GM19025 (cell line): ENCODE results near the gene FSD2.
"Not testable (repeated sequence)": the region's sequence is repeated elsewhere in the genome, so short reads cannot be mapped to it uniquely, and the experiment has no call there.

Experiments used
- ATAC-seq: cut with Tn5 transposase; IDR thresholded peaks from one replicate; pipeline ENCODE4 v1.9.1; 2021; ENCODE audit warnings: mild to moderate bottlenecking, low read depth, moderate library complexity; ENCODE audit not compliant: unreplicated experiment

Gene FSD2

GRCh38 chr15:82798531-82799166 lies 7.2 kb downstream of the FSD2 start:
- ATAC-seq: no peak

DNA sequence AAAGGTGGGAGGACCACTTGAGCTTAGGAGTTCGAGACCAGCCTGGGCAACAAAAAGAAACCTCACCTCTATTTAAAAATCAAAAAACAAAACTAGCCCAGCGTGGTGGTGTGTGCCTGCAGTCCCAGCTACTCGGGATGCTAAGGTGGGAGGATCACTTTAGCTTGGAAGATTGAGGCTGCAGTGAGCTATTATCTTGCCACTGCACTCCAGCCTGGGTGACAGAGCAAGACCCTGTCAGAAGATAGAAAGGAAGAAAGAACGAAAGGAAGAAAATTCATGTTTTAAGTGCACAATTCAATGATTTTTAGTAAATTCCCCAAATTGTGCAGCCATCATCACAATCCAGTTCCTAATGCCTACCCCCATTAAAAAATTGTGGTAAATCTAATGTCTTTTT lies 7.8 kb downstream of the FSD2 start:
- ATAC-seq: no peak

- ATAC-seq: no peak
These were observed 12.1 kb downstream of the FSD2 start for GRCh38 chr15:82793737-82794136.

DNA sequence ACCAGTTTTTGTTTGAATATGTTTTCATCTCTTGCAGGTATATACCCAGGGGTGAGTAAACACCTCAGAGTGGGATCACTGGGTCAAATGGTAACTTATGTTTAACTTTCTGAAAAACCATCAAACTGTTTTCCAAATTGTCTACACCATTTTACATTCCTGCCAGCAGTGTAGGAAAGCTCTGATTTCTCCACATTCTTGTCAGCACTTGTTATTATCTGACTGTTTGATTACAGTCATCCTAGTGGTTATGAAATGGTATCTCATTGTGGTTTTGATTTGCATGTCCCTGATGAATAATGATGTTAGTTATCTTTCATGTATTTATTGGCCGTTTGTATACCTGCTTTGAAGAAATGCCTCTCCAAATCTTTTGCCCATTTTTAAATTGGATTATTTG lies 13.8 kb downstream of the FSD2 start:
- no peak for ATAC-seq

- ATAC-seq: no peak
These were observed 15.5 kb downstream of the FSD2 start for GRCh38 chr15:82790321-82790720.

DNA sequence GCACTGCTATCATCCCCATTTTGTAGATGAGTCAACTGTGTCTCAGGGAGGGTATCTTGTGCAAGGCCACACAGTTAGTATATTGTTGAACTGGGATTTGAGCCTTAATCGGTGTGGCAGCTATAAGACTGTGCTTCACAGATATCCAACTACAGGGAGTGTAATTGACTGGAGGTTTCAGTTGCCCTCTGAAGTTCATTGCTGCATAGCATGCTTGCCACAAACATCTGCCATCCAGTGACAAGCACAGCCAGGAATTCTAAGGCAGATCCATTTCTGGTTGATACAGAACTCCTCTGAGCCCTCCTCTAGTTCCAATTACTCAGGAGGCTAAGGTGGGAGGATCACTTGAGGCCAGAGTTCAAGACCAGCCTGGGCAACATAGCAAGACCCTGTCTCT lies 16.4 kb downstream of the FSD2 start:
- no peak for ATAC-seq

- no peak for ATAC-seq
These were observed 17.4 kb downstream of the FSD2 start for GRCh38 chr15:82788496-82788895.

DNA sequence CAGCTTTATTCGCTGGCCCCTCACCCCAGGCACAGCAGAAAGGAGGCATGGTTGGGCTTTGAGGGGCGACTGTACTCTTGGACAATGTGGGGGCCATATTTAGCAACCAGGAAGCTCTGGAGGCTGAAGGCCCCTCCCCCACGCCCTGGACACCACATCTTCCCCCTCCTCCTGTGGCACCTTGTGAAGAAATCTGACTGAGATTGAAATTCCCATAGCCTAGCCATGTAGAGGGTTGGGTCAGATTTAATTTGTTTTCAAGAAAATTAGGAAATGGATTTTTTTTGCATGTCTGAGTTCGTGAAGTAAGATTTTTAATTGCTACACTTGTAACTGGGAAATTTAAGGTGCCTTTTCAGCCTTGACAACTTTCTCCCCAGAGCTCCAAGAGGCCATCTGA lies 24.5 kb downstream of the FSD2 start:
- ATAC-seq: no peak

GRCh38 chr15:82778755-82779154 lies 27.1 kb downstream of the FSD2 start:
- ATAC-seq: no peak

- no peak for ATAC-seq
These were observed 31.4 kb downstream of the FSD2 start for GRCh38 chr15:82774496-82774895.

GRCh38 chr15:82771789-82772607 lies 33.9 kb downstream of the FSD2 start:
- no peak for ATAC-seq

GRCh38 chr15:82768414-82769054 lies 37.3 kb downstream of the FSD2 start:
- no peak for ATAC-seq

GRCh38 chr15:82767163-82767829 lies 38.6 kb downstream of the FSD2 start:
- ATAC-seq: no peak

GRCh38 chr15:82766201-82766600 lies 39.7 kb downstream of the FSD2 start:
- not testable (repeated sequence) for ATAC-seq

- no peak for ATAC-seq
These were observed 41.1 kb downstream of the FSD2 start for GRCh38 chr15:82764740-82765139.

- no peak for ATAC-seq
These were observed 41.8 kb downstream of the FSD2 start for GRCh38 chr15:82764117-82764490.

GRCh38 chr15:82763361-82764116 lies 42.3 kb downstream of the FSD2 start:
- no peak for ATAC-seq

- no peak for ATAC-seq
These were observed 54.6 kb downstream of the FSD2 start for GRCh38 chr15:82751308-82751707.

- ATAC-seq: peak; percentile 14
These were observed 55.1 kb downstream of the FSD2 start for GRCh38 chr15:82750831-82751180.
